PFSK-1 (cell line): ENCODE results near the gene TLE4.

Source experiments
- POLR2AphosphoS5 ChIP-seq: IDR thresholded peaks from 2 replicates; pipeline ENCODE4 v1.6.1; 2012; ENCODE audit warnings: low read depth, mild to moderate bottlenecking, control low read depth, low read length, moderate library complexity
- TAF1 ChIP-seq: IDR thresholded peaks from 2 replicates; pipeline ENCODE4 v1.6.1; 2012; ENCODE audit warnings: low read length, control low read depth, borderline replicate concordance; ENCODE audit not compliant: insufficient read depth

GRCh38 chr9:79575547-79575946, 3.8 kb downstream of the TLE4 start:
- no peak for TF ChIP-seq POLR2AphosphoS5
- TF ChIP-seq TAF1 = no peak
